ENCODE results near the gene DDX10. TPM values are rescaled to one million over a fixed set of nuclear protein-coding genes. Genes with fewer than 3 reads are reported as not detected.
A peak's percentile ranks its signal among the peaks of the same experiment; 100 is the strongest.

The DDX10 gene
- total RNA-seq, 2 donors from 2014 or later = 12.6 to 17.6 TPM

- no peaks in the 10 kb centered on the region for H3K9me3 ChIP-seq
- intact Hi-C loops (cut with DNase I) = no loop called here
- no peaks in the 10 kb centered on the region for H3K4me1 ChIP-seq
- no peak overlapping the region for H3K9ac ChIP-seq (ENCODE audit: low read depth in 2 of 2, low read length in 2 of 2)
- TF ChIP-seq CTCF (IDR thresholded peaks at IDR 0.05) = no peak
- no peak for DNase-seq
- H3K36me3 ChIP-seq = no peaks in the 10 kb centered on the region
- no peaks in the 10 kb centered on the region for H3K27me3 ChIP-seq
- no peak overlapping the region for H3K27ac ChIP-seq
- H3K4me3 ChIP-seq = no peak overlapping the region
Measured at GRCh38 chr11:108852701-108853100, 187.8 kb downstream of the DDX10 start.

DNA sequence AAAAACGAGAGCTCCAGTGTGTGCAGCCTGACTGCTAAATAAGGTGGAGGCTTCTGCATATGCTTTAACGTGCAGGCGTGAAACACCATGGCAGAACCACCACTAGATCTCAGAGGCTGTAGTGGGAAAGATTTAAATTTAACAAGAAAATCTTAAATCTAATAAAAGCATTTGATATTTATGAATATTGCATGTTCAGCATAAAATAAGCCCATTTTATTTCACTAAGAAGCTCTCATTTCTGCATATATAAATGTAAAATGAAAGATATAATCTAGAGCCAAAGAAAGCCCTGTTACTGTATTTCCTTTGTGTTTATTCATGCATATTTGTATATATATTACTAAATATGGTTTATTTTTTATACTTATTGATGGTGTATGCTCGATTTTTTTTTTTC lies 188.3 kb downstream of the DDX10 start:
- TF ChIP-seq CTCF (IDR thresholded peaks at IDR 0.05) = no peak

GRCh38 chr11:108853864-108854263 lies 189.0 kb downstream of the DDX10 start:
- intact Hi-C loops (cut with DNase I) = no loop called here

More for the DNA sequence above, 188.3 kb downstream of the DDX10 start:
- DNase-seq = no peak
- Histone ChIP-seq H3K9me3 (no peaks in the 10 kb centered on the region), H3K4me1 (no peaks in the 10 kb centered on the region), H3K9ac (ENCODE audit: low read depth in 2 of 2, low read length in 2 of 2) (no peak overlapping the region), H3K4me3 (no peak overlapping the region), H3K27me3 (no peaks in the 10 kb centered on the region), H3K36me3 (no peaks in the 10 kb centered on the region), H3K27ac (no peak overlapping the region)
- intact Hi-C loops (cut with DNase I) = no loop called here

DNA sequence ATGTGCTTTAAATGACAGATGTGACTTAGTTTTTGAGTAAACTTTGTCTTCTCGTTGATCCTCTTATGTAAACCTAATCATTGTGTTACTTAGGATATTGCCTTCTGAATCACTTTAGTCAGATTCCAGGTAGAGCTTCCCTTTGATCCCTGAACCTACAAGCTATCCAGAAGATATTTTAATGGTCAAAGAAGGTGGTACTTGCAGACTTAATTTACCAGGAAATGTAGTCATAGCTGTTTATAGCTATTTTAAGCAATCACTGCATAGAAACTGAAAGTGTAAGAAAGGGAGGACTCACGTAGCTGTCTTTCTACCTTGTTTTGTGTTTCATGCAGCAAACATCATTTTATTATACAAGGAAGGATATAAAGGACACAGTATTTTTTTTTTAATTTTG lies 189.5 kb downstream of the DDX10 start:
- H3K4me3 ChIP-seq = no peak overlapping the region

More at GRCh38 chr11:108853864-108854263, 189.0 kb downstream of the DDX10 start:
- H3K27me3 ChIP-seq = no peaks in the 10 kb centered on the region
- H3K27ac ChIP-seq = peak overlapping the region; percentile 19
- H3K9ac ChIP-seq (ENCODE audit: low read depth in 2 of 2, low read length in 2 of 2) = no peak overlapping the region
- no peaks in the 10 kb centered on the region for H3K9me3 ChIP-seq
- H3K4me1 ChIP-seq = no peaks in the 10 kb centered on the region
- no peak overlapping the region for H3K4me3 ChIP-seq
- no peaks in the 10 kb centered on the region for H3K36me3 ChIP-seq
- no peak for DNase-seq
- TF ChIP-seq CTCF (IDR thresholded peaks at IDR 0.05) = no peak

GRCh38 chr11:108857382-108857781 lies 192.5 kb downstream of the DDX10 start:
- H3K4me1 ChIP-seq = no peaks in the 10 kb centered on the region
- no peak overlapping the region for H3K27ac ChIP-seq
- no peak for DNase-seq
- intact Hi-C loops (cut with DNase I) = no loop called here
- H3K36me3 ChIP-seq = no peaks in the 10 kb centered on the region
- no peak overlapping the region for H3K4me3 ChIP-seq
- H3K9me3 ChIP-seq = no peaks in the 10 kb centered on the region
- H3K9ac ChIP-seq (ENCODE audit: low read depth in 2 of 2, low read length in 2 of 2) = no peak overlapping the region
- no peaks in the 10 kb centered on the region for H3K27me3 ChIP-seq
- no peak for TF ChIP-seq CTCF (IDR thresholded peaks at IDR 0.05)

More for the DNA sequence above, 189.5 kb downstream of the DDX10 start:
- no peak for TF ChIP-seq CTCF (IDR thresholded peaks at IDR 0.05)
- no peak for DNase-seq
- Histone ChIP-seq H3K4me1 (no peaks in the 10 kb centered on the region), H3K27me3 (no peaks in the 10 kb centered on the region), H3K9me3 (no peaks in the 10 kb centered on the region), H3K9ac (ENCODE audit: low read depth in 2 of 2, low read length in 2 of 2) (no peak overlapping the region), H3K27ac (peak overlapping the region; percentile 19), H3K36me3 (no peaks in the 10 kb centered on the region)
- intact Hi-C loops (cut with DNase I) = no loop called here

Measured in colonic mucosa (tissue), 4 donors.